Left lobe of liver (tissue), 2 donors: Measurements from ENCODE around the gene RHOV. TPM values are rescaled to one million over a fixed set of nuclear protein-coding genes. Genes with fewer than 3 reads are reported as not detected.

Experiments used
- ATAC-seq: fragments of 200-7000 bp; cut with Tn5 transposase; one replicate; pipeline ENCODE4 v1.9.1; 2020; ENCODE audit warnings: mild to moderate bottlenecking, moderate library complexity
- DNase-seq: peaks from one replicate; pipeline ENCODE4 v3.0.0-alpha.2; 2020; ENCODE audit warnings: low spot score
- total RNA-seq: library from RNA; stranded (reverse); gene quantifications from one replicate; pipeline ENCODE4 v1.2.1, GENCODE V29; 2021
- donor health status: DM: no; HTN: no; CAD: no; lungs with moderate emphysema.
- donor health status: DM: no; HTN: yes; CAD: no.

Gene RHOV
- total RNA-seq, 1 donor from 2014 or later, result not detected

DNA sequence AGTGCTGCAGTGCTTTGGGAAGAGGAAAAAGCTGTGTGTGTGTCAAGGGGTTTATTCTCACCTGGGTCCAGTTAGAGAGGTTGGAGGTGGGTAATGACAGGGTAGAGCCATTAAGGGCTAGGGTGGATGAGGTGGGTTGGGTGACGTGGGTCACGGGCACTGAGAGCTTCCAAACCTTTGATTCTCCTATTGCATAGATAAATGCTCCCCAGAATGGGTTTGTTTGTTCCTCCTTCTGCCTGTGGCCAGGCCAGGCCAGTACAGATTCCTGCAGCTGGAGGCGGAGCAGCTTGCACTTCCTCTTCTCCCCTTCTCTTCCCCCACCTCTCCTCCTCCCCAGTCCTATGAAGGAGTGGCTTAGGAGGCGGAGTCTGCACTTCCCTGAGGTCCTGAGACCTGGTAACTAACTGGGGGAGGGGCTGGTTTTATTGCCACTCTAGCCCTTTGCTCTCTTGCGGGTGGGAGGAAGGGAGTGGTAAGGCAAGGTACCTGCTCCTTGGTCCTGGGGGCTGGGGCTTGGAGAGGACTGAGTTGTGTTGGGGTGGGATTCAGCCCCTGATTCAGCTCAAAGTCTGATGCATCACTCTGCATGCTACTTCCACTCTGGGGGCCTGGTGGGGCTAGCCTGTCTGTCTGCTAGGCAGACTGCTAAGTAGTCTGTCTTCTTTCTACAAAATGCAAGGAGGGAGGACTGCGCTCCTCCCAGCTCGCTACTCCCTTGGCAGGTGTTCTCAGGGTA is 26.6 kb downstream of the RHOV start:
- DNase-seq, result no peak
- peak; percentile 72 for ATAC-seq

DNA sequence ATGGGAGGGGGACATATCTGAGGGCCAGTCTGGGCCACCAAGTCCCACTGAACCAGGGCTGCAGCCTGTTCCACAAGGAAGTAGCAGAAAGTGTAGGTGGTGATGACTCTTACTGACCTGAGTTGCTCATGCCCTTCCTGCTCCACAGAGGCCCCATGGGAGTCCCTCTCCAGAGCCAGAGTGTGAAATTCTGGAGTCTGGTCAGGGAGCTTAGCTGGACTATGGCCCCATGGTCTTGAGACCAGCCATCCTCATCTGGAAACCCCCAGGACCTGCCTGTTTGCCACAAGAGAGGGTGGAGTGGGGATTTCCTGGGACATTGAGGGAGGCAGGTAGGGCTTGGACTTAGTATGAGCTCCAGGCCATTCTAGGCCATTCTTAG is 27.2 kb downstream of the RHOV start:
- DNase-seq, result no peak

DNA sequence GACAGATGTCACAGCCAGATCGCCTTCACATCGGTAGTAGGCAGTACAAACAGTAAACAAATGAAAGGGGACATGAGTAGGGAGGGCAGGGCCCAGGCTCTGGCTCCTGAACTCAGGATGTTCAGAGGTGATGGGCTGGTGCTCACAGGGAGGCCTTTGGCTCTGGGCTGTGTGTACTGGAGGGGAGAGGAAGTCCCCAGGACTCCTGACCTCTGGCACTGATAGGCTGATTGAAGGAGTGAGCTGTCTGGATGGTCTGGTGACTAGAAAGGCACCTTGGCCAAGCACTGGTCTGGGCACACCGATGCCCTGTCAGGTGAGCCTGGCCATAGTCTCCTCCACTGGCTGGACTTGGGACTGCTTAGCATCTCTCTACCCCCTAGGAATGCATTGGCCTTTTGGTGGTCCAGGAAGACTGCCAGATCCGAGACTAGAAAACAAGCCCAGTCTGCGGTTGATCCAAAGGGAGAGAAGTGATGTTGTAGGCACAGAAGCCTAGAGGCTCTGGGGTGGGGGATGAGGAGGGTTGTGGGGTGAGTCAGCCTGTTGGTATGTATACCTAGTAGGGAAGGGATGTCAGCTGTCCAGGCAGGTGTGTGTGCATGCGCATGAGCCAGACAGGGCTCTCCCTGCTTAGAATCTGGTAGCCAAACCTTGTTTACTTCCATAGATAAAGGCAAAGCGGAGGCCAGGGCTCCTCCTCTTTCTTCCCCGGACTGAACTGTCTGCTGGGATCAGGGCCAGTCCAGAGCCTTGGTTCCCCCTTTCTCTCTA is 28.3 kb downstream of the RHOV start:
- DNase-seq (no peak), ATAC-seq (peak; percentile 35)

More for the DNA sequence above, 27.2 kb downstream of the RHOV start:
- no peak for ATAC-seq

DNA sequence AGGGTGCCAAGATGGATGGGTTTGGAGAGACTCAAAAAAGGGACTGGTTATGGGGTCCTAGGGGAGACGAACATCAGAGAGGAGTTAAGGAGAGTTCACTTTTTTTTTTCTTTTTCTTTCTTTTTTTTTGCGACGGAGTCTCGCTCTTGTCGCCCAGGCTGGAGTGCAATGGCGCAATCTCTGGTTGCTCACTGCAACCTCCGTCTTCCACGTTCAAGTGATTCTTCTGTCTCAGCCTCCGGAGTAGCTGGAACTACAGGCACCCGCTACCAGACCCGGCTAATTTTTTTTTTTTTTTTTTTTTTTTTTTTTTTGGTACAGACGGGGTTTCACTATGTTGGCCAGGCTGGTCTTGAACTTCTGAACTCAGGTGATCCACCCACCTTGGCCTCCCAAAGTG is 29.0 kb downstream of the RHOV start:
- no peak for ATAC-seq

DNA sequence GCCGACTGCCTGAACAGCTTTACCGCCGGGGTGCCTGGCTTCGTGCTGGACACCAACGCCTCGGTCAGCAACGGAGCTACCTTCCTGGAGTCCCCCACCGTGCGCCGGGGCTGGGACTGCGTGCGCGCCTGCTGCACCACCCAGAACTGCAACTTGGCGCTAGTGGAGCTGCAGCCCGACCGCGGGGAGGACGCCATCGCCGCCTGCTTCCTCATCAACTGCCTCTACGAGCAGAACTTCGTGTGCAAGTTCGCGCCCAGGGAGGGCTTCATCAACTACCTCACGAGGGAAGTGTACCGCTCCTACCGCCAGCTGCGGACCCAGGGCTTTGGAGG is 29.4 kb downstream of the RHOV start:
- ATAC-seq (no peak), DNase-seq (no peak)

More for the DNA sequence above, 29.0 kb downstream of the RHOV start:
- DNase-seq, result no peak

DNA sequence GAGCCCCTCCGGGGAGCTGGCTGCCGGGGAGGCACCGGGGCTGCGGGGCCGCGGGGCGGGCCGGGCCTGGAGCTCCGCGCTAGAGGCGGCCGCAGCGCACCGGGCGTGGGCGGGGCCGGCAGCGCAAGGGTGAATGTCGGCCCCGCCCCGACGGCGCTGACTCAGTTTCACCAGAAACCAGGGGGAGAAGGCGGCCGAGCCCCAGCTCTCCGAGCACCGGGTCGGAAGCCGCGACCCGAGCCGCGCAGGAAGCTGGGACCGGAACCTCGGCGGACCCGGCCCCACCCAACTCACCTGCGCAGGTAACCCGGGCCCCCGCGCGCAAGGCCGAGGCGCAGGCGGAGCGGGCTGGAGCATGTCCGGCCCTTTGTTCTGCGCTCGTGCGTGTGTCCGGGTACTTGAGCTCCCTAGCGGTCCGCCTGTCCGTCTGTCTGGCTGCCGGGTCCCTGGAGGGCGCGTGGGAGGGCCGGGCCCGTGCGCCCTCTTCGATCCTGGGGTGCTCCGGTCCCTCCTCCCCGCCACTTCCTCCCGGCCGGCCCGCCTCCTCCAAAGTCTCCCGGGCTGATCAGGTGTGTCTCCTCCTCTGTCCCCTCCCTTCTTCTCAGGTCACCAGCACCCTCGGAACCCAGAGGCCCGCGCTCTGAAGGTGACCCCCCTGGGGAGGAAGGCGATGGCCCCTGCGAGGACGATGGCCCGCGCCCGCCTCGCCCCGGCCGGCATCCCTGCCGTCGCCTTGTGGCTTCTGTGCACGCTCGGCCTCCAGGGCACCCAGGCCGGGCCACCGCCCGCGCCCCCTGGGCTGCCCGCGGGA is 29.9 kb downstream of the RHOV start, which contains the start of gene SPINT1:
TSS of gene SPINT1 (plus strand) at position 164 of the 811 bp plus-strand sequence. CDS start at position 671, 507 bp downstream.
- ATAC-seq, result peak; percentile 39
- no peak for DNase-seq

DNA sequence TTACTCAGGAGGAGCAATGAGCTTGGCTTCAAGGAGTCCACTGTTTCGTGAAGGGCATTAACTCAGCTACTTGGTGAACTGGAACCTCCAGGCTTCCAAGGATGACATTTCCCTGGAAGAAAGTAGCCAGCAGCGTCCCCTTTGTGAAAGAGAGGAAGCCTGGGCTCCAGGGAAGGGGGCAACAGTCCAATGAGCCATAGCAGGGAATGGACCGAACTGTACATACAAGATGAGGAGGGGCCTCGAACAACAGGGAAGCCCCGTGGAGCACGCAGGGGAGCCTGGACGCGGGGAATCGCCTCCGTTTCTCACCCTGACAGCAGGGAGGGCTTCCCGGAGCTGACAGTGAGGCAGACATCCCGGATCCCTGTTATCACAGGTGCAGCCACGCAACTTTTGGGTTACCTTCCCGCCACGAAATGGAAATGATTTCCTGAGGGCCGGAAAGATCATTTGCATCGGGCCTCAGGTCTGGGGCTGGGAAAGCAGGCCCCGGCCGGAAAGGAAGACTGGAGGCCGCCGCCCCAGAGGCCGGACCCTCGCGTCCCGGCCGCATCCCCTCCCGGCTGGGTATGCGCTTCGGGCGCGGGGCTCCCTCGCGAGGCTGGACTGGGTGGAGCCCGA is 30.7 kb downstream of the RHOV start:
- no peak for ATAC-seq
- no peak for DNase-seq

DNA sequence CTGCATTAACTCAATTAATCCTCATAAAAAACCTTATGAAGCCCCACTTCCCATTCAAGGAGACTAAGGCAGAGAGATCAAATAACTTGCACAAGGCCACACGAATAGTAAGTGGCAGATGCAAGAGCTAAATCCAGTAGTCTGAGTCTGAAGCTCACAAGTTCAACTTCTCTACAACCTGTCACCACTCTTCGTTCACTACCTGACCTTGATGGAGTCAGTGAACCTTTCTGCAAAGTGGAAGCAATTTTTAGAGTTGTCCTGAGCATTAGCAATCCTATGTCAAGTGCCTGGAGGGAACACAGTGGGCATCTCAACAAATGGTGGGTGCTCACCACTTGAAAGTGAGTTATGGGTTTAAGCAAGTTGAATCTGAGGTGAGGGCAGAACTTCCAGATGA is 32.3 kb downstream of the RHOV start:
- ATAC-seq, result no peak
- no peak for DNase-seq

DNA sequence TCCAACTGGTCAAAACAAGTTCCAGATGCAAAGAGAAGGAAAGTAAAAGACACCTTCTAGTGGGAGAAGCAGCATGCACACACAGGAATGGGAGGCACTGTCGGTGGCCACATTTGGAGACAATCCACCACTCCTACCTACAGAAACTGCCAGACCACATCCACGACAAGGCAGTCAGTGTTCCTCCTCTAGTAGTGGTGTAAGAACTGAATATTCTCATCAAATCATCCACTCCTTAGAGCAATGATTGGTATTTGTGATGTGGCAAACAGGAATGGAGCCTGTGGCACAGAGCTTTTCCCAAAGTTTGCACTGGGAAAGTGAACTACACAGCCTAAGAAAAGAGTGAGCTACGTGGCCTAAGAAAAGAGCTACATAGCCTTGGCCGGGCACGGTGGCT is 35.3 kb downstream of the RHOV start:
- ATAC-seq (no peak), DNase-seq (no peak)

DNA sequence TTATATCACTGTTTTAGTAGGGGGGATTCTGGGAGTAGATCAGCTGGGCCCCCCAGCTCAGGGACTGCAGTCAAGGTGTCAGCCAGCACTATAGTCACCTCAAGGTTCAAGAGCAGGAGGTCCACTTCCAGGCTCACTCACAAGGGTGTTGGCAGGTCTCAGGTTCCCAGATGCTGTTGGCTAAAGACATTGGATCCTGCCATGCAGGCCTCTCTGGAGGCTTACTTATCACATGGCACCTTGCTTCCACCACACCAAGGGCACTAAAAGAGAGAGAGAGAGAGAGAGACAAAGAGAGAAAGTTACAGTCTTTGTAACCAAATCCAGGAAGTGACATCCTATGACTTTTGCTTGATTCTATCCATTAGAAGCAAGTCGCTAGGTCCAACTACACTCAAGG is 38.0 kb downstream of the RHOV start:
- ATAC-seq, result no peak
- DNase-seq, result no peak

DNA sequence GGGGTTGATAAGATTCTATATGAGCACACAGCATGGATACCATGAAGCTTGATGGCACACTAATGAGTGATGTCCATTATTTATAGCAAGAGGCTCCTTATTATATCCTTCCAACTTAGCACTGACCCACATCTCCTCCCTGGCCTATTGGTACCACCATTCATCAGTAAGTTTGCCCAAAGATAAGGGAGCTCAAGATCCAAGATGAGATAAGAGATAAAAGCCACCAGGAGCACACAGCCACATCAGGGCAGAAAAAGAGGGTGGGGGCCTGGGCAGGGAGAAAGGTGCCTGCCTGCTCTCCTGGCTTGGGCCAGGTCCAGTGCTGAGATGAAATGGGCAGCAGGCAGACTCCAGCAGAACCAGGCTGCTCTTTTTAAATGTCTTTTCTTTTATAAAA is 41.1 kb downstream of the RHOV start:
- ATAC-seq (no peak), DNase-seq (no peak)

DNA sequence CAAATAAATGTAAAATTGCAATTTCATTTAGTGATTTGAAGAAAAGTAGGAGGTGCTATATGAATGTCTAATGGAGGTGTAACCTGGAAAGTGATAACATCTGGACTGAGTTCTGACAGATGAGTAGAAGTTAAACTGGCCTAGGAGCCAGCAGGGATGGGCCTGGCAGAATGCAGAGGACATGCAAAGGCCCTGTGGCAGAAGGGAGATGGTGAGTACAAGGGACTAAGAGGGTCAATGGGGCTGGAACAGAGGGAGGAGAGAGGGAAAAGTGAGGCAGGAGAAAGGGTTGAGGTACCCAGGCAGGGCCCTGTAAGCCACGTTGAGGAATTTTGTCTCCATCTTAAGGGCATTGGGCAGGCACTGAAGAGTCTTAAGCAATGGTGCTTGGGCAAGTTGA is 42.2 kb downstream of the RHOV start:
- ATAC-seq (no peak), DNase-seq (no peak)

DNA sequence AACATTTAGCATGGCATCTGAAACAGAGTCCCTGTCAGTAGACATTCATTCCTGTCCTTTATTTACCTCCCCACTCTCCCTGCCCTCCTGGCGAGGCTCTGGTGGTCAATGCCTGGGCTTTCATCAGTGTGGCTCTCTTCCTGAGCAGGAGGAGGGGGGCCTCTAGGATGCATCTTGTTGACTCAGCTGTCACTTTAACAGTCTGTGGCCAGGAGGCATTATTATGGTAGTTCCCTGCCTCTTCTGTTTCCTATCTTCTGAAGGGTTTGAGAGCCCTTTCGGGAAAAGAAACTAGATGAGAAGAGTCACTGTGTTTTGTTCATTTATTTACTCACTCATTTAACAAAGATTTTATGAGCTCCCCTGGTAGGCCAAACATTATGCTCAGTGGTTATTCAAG is 43.1 kb downstream of the RHOV start:
- ATAC-seq (no peak), DNase-seq (no peak)

DNA sequence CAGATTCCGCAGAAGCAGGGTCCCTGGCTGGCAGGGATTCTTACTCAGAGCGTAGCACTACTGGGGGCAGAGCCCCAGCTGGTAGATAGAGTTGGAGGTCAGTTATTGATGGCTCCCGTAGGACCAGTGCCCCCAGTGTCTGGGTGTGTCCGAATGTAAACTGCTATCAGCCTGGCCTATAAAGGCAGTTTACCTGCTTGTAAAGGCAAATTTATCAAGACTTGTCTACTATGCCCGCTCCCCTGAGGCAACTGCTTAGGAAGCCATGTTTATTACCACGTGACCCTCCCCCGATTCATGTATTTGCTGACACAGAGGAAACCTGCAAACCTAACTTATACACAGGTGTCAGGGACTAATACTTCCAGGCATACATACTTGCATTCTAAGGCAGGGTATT is 44.9 kb downstream of the RHOV start:
- no peak for ATAC-seq

DNA sequence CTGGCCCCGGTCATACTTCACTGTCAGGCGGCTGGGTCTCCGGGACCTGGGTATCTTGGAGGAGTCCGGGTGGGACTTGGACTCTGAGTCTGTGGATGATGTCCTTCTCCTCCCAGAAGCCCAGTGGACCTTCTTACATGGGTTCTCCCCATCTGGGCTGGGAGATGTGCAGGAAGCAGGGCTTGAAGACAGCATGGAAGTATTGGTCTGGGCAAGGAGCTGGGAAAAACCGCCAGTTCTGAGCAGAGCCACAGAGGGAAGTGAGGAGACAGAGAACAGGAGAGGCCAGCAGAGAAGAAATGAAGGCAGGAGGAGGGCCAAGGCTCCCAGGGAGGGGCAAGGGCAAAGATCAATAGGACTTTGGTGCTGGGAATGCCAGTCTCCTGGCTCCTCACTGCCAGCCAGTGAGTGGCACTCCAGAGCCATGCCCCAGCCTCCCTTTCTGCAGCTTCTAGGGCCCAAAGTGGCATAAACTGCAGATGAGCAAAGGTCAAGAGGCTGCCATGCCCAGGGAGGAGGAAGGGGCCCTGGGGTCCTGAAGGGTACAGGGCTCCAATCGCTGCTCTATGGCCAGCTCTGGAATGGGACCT is 45.5 kb downstream of the RHOV start, which contains the start of gene PPP1R14D:
TSS of gene PPP1R14D (minus strand) at position 262 of the 590 bp plus-strand sequence. CDS start at position 195, 67 bp downstream.
- DNase-seq (no peak), ATAC-seq (peak; percentile 50)

More for the DNA sequence above, 44.9 kb downstream of the RHOV start:
- DNase-seq, result no peak

DNA sequence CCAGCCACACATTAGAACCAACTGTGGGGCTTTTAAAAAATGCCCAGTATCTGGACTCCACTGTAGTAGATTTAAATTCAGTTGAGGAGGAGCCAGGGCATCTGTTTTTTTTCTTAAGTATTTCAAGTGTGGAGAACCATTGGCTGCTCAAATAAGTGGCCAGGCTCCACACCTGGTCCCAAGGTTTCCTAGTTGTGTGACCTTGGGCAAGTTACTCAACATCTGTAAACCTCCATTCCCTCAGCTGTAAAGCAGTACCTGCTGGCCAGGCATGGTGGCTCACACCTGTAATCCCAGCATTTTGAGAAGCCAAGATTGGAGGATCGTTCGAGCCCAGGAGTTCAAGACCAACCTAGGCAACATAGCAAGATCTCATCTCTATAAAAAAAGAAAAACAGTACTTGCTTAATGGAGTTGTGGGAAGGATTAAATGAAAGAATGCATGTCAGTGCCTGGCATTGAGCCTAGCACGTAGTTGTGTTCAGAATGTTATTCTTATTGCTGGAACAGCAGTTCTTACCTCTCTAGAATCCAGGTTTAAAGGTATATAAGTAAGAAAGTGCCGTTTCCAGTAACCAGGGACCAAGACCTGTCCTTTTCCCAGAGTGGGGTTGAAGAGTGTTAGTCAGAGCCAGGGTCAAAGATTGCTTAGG is 47.5 kb downstream of the RHOV start:
- DNase-seq, result no peak

DNA sequence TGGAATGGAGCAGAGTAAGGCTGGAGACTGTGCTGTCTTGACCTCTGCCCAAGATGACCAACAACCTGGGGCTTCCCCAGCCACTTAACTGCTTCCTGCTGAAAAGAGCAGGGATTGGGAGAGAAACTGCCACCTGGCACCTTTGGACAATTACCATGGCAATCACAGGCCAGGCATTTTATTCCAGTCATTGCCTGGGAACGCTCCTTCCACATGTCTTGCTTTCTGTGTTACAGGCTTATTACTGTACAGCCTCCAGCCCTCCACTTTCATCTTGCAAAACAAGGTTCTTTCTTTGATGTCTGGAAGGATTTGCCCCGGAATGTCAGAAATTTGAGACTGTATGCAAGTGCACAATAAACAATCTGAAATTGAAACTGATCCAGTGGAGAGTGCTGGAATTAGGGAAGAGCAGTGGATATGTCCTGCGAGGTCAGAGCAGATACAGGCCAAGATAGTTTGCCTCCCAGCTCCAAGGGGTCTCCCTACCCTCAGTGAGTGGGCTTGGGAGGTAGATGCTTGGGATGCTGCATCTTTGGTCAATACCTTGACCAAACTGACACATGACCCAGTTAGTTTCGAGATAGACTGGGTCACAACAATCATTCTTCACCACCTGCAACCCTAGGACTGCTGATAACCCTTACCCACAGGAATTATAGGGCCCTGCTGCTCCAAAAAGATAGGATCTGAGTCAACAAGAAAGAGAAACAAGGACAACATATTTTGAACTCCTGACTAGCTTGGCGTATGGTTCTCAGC is 48.2 kb downstream of the RHOV start:
- no peak for DNase-seq
- no peak for ATAC-seq

More for the DNA sequence above, 47.5 kb downstream of the RHOV start:
- no peak for ATAC-seq

DNA sequence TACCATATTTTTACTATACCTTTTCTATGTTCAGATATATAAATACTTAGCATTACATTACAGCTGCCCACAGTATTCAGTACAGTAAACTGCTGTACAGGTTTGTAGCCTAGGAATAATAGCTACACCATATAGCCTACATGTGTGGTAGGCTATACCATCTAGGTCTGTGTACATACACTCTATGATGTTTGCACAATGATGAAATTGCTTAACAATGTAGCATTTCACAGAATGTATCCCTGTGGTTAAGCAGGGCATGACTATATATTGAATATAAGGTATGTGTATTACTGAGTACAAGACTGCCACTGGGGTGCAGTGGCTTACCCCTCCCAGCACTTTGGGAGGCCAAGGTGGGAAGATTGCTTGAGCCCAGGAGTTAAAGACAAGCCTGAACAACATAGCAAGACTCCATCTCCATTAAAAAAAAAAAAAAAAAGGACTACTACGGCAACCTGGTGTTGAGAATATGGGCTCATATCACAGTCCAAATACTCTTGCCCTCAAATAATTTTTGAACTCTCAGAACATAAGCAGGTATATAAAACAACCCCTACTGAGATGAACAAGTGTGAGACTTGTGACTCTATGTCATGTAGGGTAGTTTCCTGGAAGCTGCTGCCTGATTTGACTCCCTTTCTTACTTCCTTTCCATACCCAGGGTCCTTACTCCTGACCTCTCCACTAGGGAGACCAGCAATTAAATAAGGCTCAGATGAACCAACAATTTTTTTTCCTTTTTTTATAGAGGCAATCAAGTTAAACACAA is 50.3 kb downstream of the RHOV start:
- no peak for DNase-seq
- ATAC-seq, result no peak
